Fibroblast of skin of left quadriceps (primary cell): Measurements from ENCODE around the gene PTER.

Source experiments
- DNase-seq, 2 experiments: peaks; one replicate each; pipeline ENCODE4 v3.0.0-alpha.2; 2013; ENCODE audit warnings: low read depth in 2 of 2

The PTER gene

GRCh38 chr10:16436758-16437539 lies at the start of gene PTER:
TSS of gene PTER (plus strand) at chr10:16437010. CDS start at chr10:16484385, 47,375 bp downstream.
- DNase-seq = peak; percentile 72 to 74

- DNase-seq = no peak
Observed at GRCh38 chr10:16392531-16393069, 44.2 kb upstream of the PTER start.

- DNase-seq = no peak
Observed at GRCh38 chr10:16393271-16393858, 43.4 kb upstream of the PTER start.

GRCh38 chr10:16401416-16401815 lies 35.4 kb upstream of the PTER start:
- DNase-seq = no peak

- no peak for DNase-seq
Observed at GRCh38 chr10:16408379-16408778, 28.4 kb upstream of the PTER start.

GRCh38 chr10:16417341-16417740 lies 19.5 kb upstream of the PTER start:
- no peak for DNase-seq

- DNase-seq = no peak
Observed at GRCh38 chr10:16423599-16423998, 13.2 kb upstream of the PTER start.

GRCh38 chr10:16425449-16425848 lies 11.4 kb upstream of the PTER start:
- no peak for DNase-seq

- no peak for DNase-seq
Observed at GRCh38 chr10:16429539-16429938, 7.3 kb upstream of the PTER start.

- no peak for DNase-seq
Observed at GRCh38 chr10:16436367-16436757, 448 bp upstream of the PTER start.

GRCh38 chr10:16437540-16437894 lies 707 bp downstream of the PTER start:
- no peak for DNase-seq

GRCh38 chr10:16439295-16439694 lies 2.5 kb downstream of the PTER start:
- DNase-seq = no peak

GRCh38 chr10:16440396-16441133 lies 3.8 kb downstream of the PTER start:
- no peak for DNase-seq

- no peak for DNase-seq
Observed at GRCh38 chr10:16441173-16441840, 4.5 kb downstream of the PTER start.

GRCh38 chr10:16442914-16443313 lies 6.1 kb downstream of the PTER start:
- DNase-seq = no peak

- no peak for DNase-seq
Observed at GRCh38 chr10:16445770-16446469, 9.1 kb downstream of the PTER start.

- no peak for DNase-seq
Observed at GRCh38 chr10:16449454-16449853, 12.6 kb downstream of the PTER start.

GRCh38 chr10:16458166-16458955 lies 21.6 kb downstream of the PTER start:
- DNase-seq = no peak

- DNase-seq = no peak
Observed at GRCh38 chr10:16459423-16459939, 22.7 kb downstream of the PTER start.

- no peak for DNase-seq
Observed at GRCh38 chr10:16466001-16466400, 29.2 kb downstream of the PTER start.
